Right cardiac atrium (tissue), 5 donors: ENCODE results near the gene RGS7BP. TPM values are rescaled to one million over a fixed set of nuclear protein-coding genes. Genes with fewer than 3 reads are reported as not detected.
"Not testable (repeated sequence)": the region's sequence is repeated elsewhere in the genome, so short reads cannot be mapped to it uniquely, and the experiment has no call there.

Source experiments
- ATAC-seq, 2 donors: fragments of 200-7000 bp; cut with Tn5 transposase; one replicate each; pipeline versions ENCODE4 v1.8.0 to v1.9.1; 2020; ENCODE audit warnings: moderate library complexity in 2 of 2, mild to moderate bottlenecking in 1 of 2
- DNase-seq, 3 donors: peaks; one replicate each; pipeline ENCODE4 v3.0.0-alpha.2; 2020
- H3K27ac ChIP-seq: one replicate; pipeline ENCODE4 v1.5.1; 2013; ENCODE audit warnings: mild to moderate bottlenecking, low read length, control low read depth, moderate library complexity
- H3K27me3 ChIP-seq: one replicate; pipeline ENCODE4 v1.6.1; 2013; ENCODE audit not compliant: control insufficient read depth, insufficient read depth
- H3K4me1 ChIP-seq: one replicate; pipeline ENCODE4 v1.6.1; 2013; ENCODE audit warnings: low read length; ENCODE audit not compliant: control insufficient read depth, insufficient read depth
- H3K4me3 ChIP-seq: one replicate; pipeline ENCODE4 v1.5.1; 2013; ENCODE audit warnings: low read length, control low read depth
- H3K9me3 ChIP-seq: one replicate; pipeline ENCODE4 v1.6.1; 2013; ENCODE audit warnings: low read length; ENCODE audit not compliant: control insufficient read depth
- WGBS: extraction: QIAGEN DNeasy Blood & Tissue Kit; methylation state at CpG from one replicate; pipeline ENCODE4 v1.1.7; 2013; 5-methylcytosine and 5-hydroxymethylcytosine counted together
- intact Hi-C, 4 donors: fragments of 100-400 bp; cut with DNase I; formaldehyde crosslinking; loops; one replicate each; pipeline versions ENCODE4 v1.11.0 to v1.14.0; 2022 to 2023
- polyA plus RNA-seq: library from polyadenylated mRNA; stranded (reverse); fragments of 200-250 nt; gene quantifications from one replicate; pipeline ENCODE4 v1.2.3, GENCODE V29; 2013
- total RNA-seq, 4 donors: library from RNA; stranded (reverse); fragmentation: NEBNext Ultra II Directional; extraction: Animal tissue kit (Norgen Biotek cat#: 25700); gene quantifications; one replicate each; pipeline ENCODE4 v1.2.1, GENCODE V29; 2021
- donor health status: healthy with polysubstance abuse.
- donor health status: DM: no; HTN: yes; CAD: no.
- donor health status: DM: no; HTN: no; CAD: no.
- donor health status: DM: no; HTN: yes; CAD: no; lungs with severe emphysema.
- donor health status: DM: yes; HTN: yes; CAD: no.

Gene RGS7BP
- total and polyA plus RNA-seq, 5 donors, result 1.0 to 8.9 (median 8.1) TPM

DNA sequence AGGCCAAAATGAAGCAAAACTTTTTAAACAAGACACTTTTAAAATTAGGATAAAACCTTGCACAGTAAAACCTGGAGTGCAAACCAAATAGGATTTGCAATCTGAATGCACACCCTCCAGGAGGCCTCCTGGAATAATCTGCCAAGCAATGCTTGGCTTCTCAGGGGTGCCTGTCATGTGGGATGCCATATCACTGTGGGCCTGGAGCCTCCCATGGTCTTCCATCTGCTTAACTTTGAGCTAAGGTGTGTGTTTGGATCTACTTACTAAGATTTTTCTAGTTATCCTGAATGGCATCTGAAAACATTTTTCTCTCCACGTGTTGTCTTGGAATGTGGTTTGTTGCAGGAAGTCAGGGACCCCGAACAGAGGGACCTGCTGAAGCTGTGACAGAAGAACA, 52.1 kb downstream of the RGS7BP start:
- H3K4me3 ChIP-seq, result no peak overlapping the region
- no peak overlapping the region for H3K27ac ChIP-seq
- 77% methylated on average over 2 of the region's 2 CpGs for WGBS
- ATAC-seq, result no peak
- no peaks in the 10 kb centered on the region for H3K27me3 ChIP-seq
- H3K9me3 ChIP-seq, result no peaks in the 10 kb centered on the region
- H3K4me1 ChIP-seq, result peaks cover 1% of the 10 kb centered on the region
- DNase-seq, result no peak
- intact Hi-C loops, result no loop called here

GRCh38 chr5:64558641-64559040, 52.8 kb downstream of the RGS7BP start:
- ATAC-seq, DNase-seq, H3K4me3 ChIP-seq, intact Hi-C loops, H3K27ac ChIP-seq, H3K4me1 ChIP-seq, H3K27me3 ChIP-seq, H3K9me3 ChIP-seq: not testable (repeated sequence)
- WGBS, result 78% methylated on average over 4 of the region's 4 CpGs

- WGBS, result 68% methylated on average over 3 of the region's 3 CpGs
- H3K27ac ChIP-seq, result no peak overlapping the region
- DNase-seq (no peak), ATAC-seq (no peak)
- no peak overlapping the region for H3K4me3 ChIP-seq
- intact Hi-C loops, result no loop called here
- peaks cover 4% of the 10 kb centered on the region for H3K4me1 ChIP-seq
- no peaks in the 10 kb centered on the region for H3K27me3 ChIP-seq
- no peaks in the 10 kb centered on the region for H3K9me3 ChIP-seq
Measured at GRCh38 chr5:64566310-64566916, 60.6 kb downstream of the RGS7BP start.

DNA sequence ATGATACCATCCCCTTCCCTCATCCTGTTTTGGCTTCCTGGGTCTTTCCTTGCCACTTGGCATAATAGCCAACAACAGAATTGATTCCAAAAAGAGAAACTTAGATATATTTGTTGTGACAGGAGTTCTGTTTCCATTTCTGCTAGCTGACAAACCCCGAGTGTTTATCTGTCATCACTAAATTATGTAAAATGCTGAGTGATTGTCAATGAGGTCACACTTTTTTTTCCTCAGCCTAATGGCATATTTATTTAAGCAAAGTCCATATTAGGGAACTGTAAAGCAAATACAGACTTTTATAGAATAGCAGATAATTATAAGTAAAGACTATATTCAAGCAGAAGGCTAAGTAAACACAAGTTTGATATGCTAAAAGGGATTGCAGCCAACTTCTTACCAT, 64.0 kb downstream of the RGS7BP start:
- no peak overlapping the region for H3K4me3 ChIP-seq
- no peak for ATAC-seq
- no peaks in the 10 kb centered on the region for H3K9me3 ChIP-seq
- 18% methylated on average over 1 of the region's 1 CpG for WGBS
- no peak for DNase-seq
- no peaks in the 10 kb centered on the region for H3K27me3 ChIP-seq
- intact Hi-C loops, result no loop called here
- no peaks in the 10 kb centered on the region for H3K4me1 ChIP-seq
- H3K27ac ChIP-seq, result no peak overlapping the region

- no peak for ATAC-seq
- WGBS, result 70% methylated on average over 2 of the region's 2 CpGs
- no peak overlapping the region for H3K27ac ChIP-seq
Measured at GRCh38 chr5:64570395-64570996, 64.7 kb downstream of the RGS7BP start.

DNA sequence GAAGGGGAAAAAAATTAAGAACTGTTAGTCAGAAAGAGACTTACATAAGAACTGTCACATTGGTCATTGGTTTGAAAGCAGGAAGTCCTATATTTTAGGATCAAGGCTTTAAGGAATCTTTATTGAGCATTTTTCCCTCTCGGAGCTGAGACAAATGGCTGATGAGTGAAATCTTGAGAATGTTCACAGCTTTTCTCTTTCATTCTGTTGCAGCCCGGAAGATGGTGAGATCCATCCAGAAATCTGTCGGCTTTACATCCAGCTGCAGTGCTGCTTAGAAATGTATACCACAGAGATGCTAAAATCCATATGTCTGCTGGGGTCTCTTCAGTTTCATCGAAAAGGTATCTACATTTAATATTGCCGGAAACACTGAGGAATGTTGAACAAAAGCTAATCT, 69.7 kb downstream of the RGS7BP start:
- H3K27ac ChIP-seq, result no peak overlapping the region
- no peaks in the 10 kb centered on the region for H3K9me3 ChIP-seq
- ATAC-seq (no peak), DNase-seq (no peak)
- no peaks in the 10 kb centered on the region for H3K4me1 ChIP-seq
- H3K4me3 ChIP-seq, result no peak overlapping the region
- 55% methylated on average over 5 of the region's 5 CpGs for WGBS
- no peaks in the 10 kb centered on the region for H3K27me3 ChIP-seq
- intact Hi-C loops, result no loop called here

More at GRCh38 chr5:64570395-64570996, 64.7 kb downstream of the RGS7BP start:
- no peak overlapping the region for H3K4me3 ChIP-seq
- no peak for DNase-seq
- H3K9me3 ChIP-seq, result no peaks in the 10 kb centered on the region
- H3K4me1 ChIP-seq, result no peaks in the 10 kb centered on the region
- intact Hi-C loops, result no loop called here
- no peaks in the 10 kb centered on the region for H3K27me3 ChIP-seq

DNA sequence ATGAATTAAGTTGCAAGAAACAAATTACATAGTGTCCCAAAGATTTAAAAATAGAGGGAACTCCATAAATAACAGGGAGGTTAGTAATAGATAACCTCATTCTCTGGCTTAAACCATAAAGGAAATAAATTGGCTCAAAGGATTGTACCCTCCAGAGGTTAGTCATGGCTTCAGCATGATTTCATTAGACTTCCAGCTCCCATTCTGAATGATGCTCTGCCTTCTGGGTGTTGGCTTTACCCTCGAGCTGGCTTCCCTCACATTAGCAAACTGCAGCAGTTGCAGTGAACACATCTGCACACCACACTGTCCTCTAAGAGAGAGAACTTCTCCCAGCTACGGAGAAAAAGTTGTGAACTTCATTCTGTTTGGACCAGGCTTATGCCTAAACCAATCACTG, 70.4 kb downstream of the RGS7BP start:
- DNase-seq, result no peak
- Histone ChIP-seq H3K27ac (no peak overlapping the region), H3K4me3 (no peak overlapping the region), H3K27me3 (no peaks in the 10 kb centered on the region), H3K9me3 (no peaks in the 10 kb centered on the region), H3K4me1 (no peaks in the 10 kb centered on the region)
- ATAC-seq, result peak; percentile 45 to 61
- intact Hi-C loops, result no loop called here
- WGBS, result 43% methylated on average over 2 of the region's 2 CpGs

DNA sequence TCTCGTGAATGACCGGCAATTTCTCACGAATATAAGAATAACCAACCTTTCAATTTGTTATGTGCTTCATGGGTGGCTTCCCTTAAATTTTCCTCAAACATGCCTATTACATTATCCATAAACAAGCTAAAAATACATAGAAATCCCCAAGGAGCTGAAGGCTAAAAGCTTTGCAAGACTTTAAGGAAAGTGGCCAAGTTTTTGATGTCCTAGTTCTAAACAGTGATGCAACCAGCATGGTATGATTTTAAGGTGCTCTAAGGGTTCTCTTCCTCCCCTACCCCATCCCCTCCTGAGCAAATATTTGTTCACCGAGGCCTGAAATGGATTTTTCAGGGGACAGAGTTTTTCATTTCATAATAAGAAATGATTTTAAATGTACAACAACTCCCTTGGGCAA, 79.8 kb downstream of the RGS7BP start:
- H3K27me3 ChIP-seq, result no peaks in the 10 kb centered on the region
- peaks cover 4% of the 10 kb centered on the region for H3K4me1 ChIP-seq
- H3K4me3 ChIP-seq, result no peak overlapping the region
- ATAC-seq (peak in 1 of 2 donors; percentile 56), DNase-seq (no peak)
- 55% methylated on average over 4 of the region's 4 CpGs for WGBS
- intact Hi-C loops, result no loop called here
- H3K9me3 ChIP-seq, result no peaks in the 10 kb centered on the region
- no peak overlapping the region for H3K27ac ChIP-seq

GRCh38 chr5:64587370-64587769, 81.6 kb downstream of the RGS7BP start:
- Histone ChIP-seq H3K4me3 (no peak overlapping the region), H3K27ac (no peak overlapping the region), H3K9me3 (no peaks in the 10 kb centered on the region), H3K27me3 (no peaks in the 10 kb centered on the region), H3K4me1 (peaks cover 4% of the 10 kb centered on the region)
- intact Hi-C loops, result no loop called here
- DNase-seq, result no peak
- ATAC-seq, result peak in 1 of 2 donors; percentile 40

DNA sequence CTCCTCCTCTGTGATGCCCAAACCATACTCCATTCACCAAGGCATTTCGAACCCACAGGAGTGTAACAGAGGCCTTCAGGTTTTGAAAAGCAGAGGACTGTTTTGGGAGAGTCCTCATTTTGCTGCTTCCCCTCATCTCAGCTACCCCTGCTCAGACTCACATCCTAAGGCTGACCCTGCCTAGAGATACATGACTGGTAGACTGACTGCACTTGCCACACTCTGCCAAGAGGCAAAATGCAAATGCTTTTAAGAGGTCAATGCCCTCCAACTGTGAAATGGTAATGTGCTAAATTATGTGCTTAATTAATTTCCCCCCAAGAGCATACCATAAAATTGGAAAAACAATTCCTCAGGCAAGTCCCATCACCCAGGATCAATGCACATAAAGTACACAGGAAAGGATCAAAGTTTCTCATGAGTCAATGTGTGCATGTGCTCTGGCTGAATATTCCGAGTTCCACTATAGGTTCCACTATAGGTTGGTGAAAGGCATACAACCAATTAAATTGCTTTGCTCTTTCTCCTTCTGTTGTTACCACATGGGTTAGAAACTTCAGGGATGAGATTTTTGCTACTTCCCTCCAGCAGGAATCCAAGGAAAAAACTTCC, 87.0 kb downstream of the RGS7BP start:
- no peaks in the 10 kb centered on the region for H3K27me3 ChIP-seq
- 62% methylated on average over 2 of the region's 2 CpGs for WGBS
- ATAC-seq (no peak), DNase-seq (no peak)
- no peak overlapping the region for H3K4me3 ChIP-seq
- H3K4me1 ChIP-seq, result peaks cover 2% of the 10 kb centered on the region
- H3K9me3 ChIP-seq, result no peaks in the 10 kb centered on the region
- intact Hi-C loops, result loop anchor here in 2 of 4 donors (5.0 to 10.0 kb wide), 2 partner anchors 86 to 88 kb away; partner anchors contain the start of gene RGS7BP (in 2 of the 2)
- no peak overlapping the region for H3K27ac ChIP-seq

- H3K27me3 ChIP-seq, result no peaks in the 10 kb centered on the region
- ATAC-seq (no peak), DNase-seq (no peak)
- no peak overlapping the region for H3K4me3 ChIP-seq
- peaks cover 2% of the 10 kb centered on the region for H3K4me1 ChIP-seq
- H3K27ac ChIP-seq, result no peak overlapping the region
- intact Hi-C loops, result loop anchor here in 2 of 4 donors (5.0 to 10.0 kb wide), 2 partner anchors 87 to 89 kb away; partner anchors contain the start of gene RGS7BP (in 2 of the 2)
- WGBS, result 97% methylated on average over 3 of the region's 3 CpGs
- no peaks in the 10 kb centered on the region for H3K9me3 ChIP-seq
Measured at GRCh38 chr5:64594025-64594424, 88.2 kb downstream of the RGS7BP start.
